B cell (primary cell): Measurements from ENCODE around the gene PPP1R16B. TPM values are rescaled to one million over a fixed set of nuclear protein-coding genes. Genes with fewer than 3 reads are reported as not detected.

Experiments used
- ATAC-seq: fragments of 200-7000 bp; cut with Tn5 transposase; one replicate; pipeline ENCODE4 v1.10.0; 2021; ENCODE audit warnings: low read depth, mild to moderate bottlenecking, moderate number of reproducible peaks, moderate library complexity
- CTCF ChIA-PET: fragments of 350-600 bp; sonication (Branson Sonifier 250); formaldehyde crosslinking; loops from one replicate; lab custom pipeline; 2021; ENCODE audit warnings: antibody characterized with exemption, inconsistent platforms; lab: Charles Lee
- POLR2A ChIA-PET: fragments of 350-600 bp; sonication (Branson Sonifier 250); formaldehyde crosslinking; loops from one replicate; lab custom pipeline; 2021; ENCODE audit warnings: antibody characterized with exemption; lab: Charles Lee
- DNase-seq: peaks from one replicate; pipeline ENCODE4 v3.0.0; 2013
- H2AFZ ChIP-seq: 2 replicates; pipeline ENCODE4 v1.6.1; 2012; ENCODE audit warnings: mild to moderate bottlenecking, low read depth, low read length; ENCODE audit not compliant: insufficient read depth, poor library complexity, severe bottlenecking
- H3K27ac ChIP-seq, 2 donors: 1 replicate in 1 of 2; 2 replicates in 1 of 2; pipeline ENCODE4 v1.5.1; 2012 to 2013; ENCODE audit warnings: low read length in 2 of 2, mild to moderate bottlenecking in 2 of 2, moderate library complexity in 1 of 2
- H3K27me3 ChIP-seq, 4 experiments: fragments of 200-600 bp in 1 of 4; sonication (generic) in 1 of 4; replicated peaks in 1 of 4; 1 replicate in 2 of 4; 2 replicates in 2 of 4; pipeline versions ENCODE4 v1.6.1 to v1.7.0; 2013 to 2016; ENCODE audit warnings: low read length in 3 of 4, mild to moderate bottlenecking in 2 of 4, mixed read lengths in 1 of 4, moderate library complexity in 1 of 4; ENCODE audit not compliant: insufficient read depth in 4 of 4, control insufficient read depth in 3 of 4; ENCODE audit errors: control extremely low read depth in 1 of 4
- H3K36me3 ChIP-seq, 2 experiments: replicated peaks in 1 of 2; 1 replicate in 1 of 2; 2 replicates in 1 of 2; pipeline versions ENCODE4 v1.6.1 to v1.7.1; 2013; ENCODE audit warnings: low read length in 1 of 2; ENCODE audit not compliant: insufficient read depth in 2 of 2, control insufficient read depth in 1 of 2; ENCODE audit errors: control extremely low read depth in 1 of 2, extremely low read depth in 1 of 2
- H3K4me1 ChIP-seq, 2 donors: fragments of 200-600 bp in 1 of 2; sonication (generic) in 1 of 2; 1 replicate in 1 of 2; 2 replicates in 1 of 2; pipeline versions ENCODE4 v1.5.1 to v1.6.1; 2013 to 2017; ENCODE audit warnings: low read length in 2 of 2; ENCODE audit not compliant: control insufficient read depth in 2 of 2, insufficient read depth in 2 of 2
- H3K4me2 ChIP-seq: replicated peaks from 2 replicates; pipeline ENCODE3; 2012; ENCODE audit warnings: mild to moderate bottlenecking, low read depth, low read length; ENCODE audit not compliant: poor library complexity, severe bottlenecking
- H3K4me3 ChIP-seq, 5 experiments: fragments of 200-600 bp in 1 of 5; sonication (generic) in 1 of 5; 1 replicate in 3 of 5; 2 replicates in 2 of 5; pipeline versions ENCODE4 v1.5.1 to v1.7.0; 2011 to 2016; ENCODE audit warnings: low read length in 4 of 5, mild to moderate bottlenecking in 4 of 5, low read depth in 2 of 5, control low read depth in 1 of 5, moderate library complexity in 1 of 5; ENCODE audit not compliant: insufficient read depth in 1 of 5; ENCODE audit errors: control extremely low read depth in 1 of 5, extremely low read depth in 1 of 5
- H3K79me2 ChIP-seq: fragments of 200-600 bp; sonication (generic); one replicate; pipeline ENCODE4 v1.6.0; 2016; ENCODE audit warnings: low read length; ENCODE audit not compliant: control insufficient read depth, insufficient read depth
- H3K9ac ChIP-seq: fragments of 200-600 bp; sonication (generic); 2 replicates; pipeline ENCODE4 v1.6.1; 2017; ENCODE audit warnings: mild to moderate bottlenecking, low read length, moderate library complexity
- H3K9me3 ChIP-seq, 3 donors: one replicate each; pipeline versions ENCODE4 v1.6.1 to v1.7.1; 2013; ENCODE audit warnings: low read length in 2 of 3; ENCODE audit not compliant: control insufficient read depth in 2 of 3, insufficient read depth in 1 of 3; ENCODE audit errors: control extremely low read depth in 1 of 3
- H4K20me1 ChIP-seq: 2 replicates; pipeline ENCODE4 v1.6.0; 2012; ENCODE audit warnings: mild to moderate bottlenecking, low read length; ENCODE audit not compliant: insufficient read depth, control insufficient read depth, poor library complexity, severe bottlenecking
- H3K27ac Mint-ChIP-seq: one replicate; pipeline ENCODE4 v1.8.0; 2021; ENCODE audit warnings: mixed read lengths
- H3K27me3 Mint-ChIP-seq: one replicate; pipeline ENCODE4 v1.8.0; 2021; ENCODE audit warnings: mixed read lengths
- H3K4me1 Mint-ChIP-seq: one replicate; pipeline ENCODE4 v1.8.0; 2021; ENCODE audit warnings: mixed read lengths
- H3K4me3 Mint-ChIP-seq: one replicate; pipeline ENCODE4 v1.8.0; 2021; ENCODE audit warnings: mixed read lengths
- H3K9me3 Mint-ChIP-seq: one replicate; pipeline ENCODE4 v1.8.0; 2022; ENCODE audit warnings: mixed read lengths; ENCODE audit not compliant: insufficient read depth
- CTCF ChIP-seq: fragments of 200-600 bp; IDR thresholded peaks from one replicate; pipeline ENCODE4 v1.8.0; 2022; ENCODE audit warnings: antibody characterized with exemption, mild to moderate bottlenecking
- EZH2 ChIP-seq: IDR thresholded peaks from 2 replicates; pipeline ENCODE4 v1.6.1; 2012; ENCODE audit warnings: borderline replicate concordance, low read depth, mild to moderate bottlenecking, moderate library complexity, low read length; ENCODE audit not compliant: insufficient read depth, poor library complexity, severe bottlenecking
- WGBS: methylation state at CpG from one replicate; pipeline ENCODE4 v1.1.5; 2013; ENCODE audit warnings: missing lambda C conversion rate; ENCODE audit not compliant: insufficient coverage; 5-methylcytosine and 5-hydroxymethylcytosine counted together
- intact Hi-C: fragments of 100-400 bp; cut with micrococcal nuclease; formaldehyde crosslinking; loops from one replicate; pipeline ENCODE4 v1.10.0; 2022
- polyA plus RNA-seq: library from polyadenylated mRNA; depleted of rRNA; stranded (reverse); fragments of >200 nt; gene quantifications from 2 replicates; pipeline ENCODE4 v1.2.3, GENCODE V29; 2012
- total RNA-seq, 2 donors: library from RNA; stranded (reverse); fragments of 120-200 nt in 1 of 2; gene quantifications; 1 replicate in 1 of 2; 2 replicates in 1 of 2; pipeline versions ENCODE4 v1.2.3 to v1.2.4, GENCODE V29; 2013 to 2022

PPP1R16B gene
- total and polyA plus RNA-seq, 2 donors (not counting 1 experiment from before 2014, with no cell fraction given): 58.8 to 108 TPM

- DNase-seq (no peak), ATAC-seq (no peak)
- Histone ChIP-seq H3K27me3 (no peaks in the 10 kb centered on the region), H3K4me2 (no peak overlapping the region), H3K9me3 (peaks cover 2 to 8% (median 6%) of the 10 kb centered on the region in 3 donors), H3K4me3 (no peak overlapping the region), H3K4me1 (no peaks in the 10 kb centered on the region), H3K79me2 (no peaks in the 10 kb centered on the region), H2AFZ (no peak overlapping the region), H4K20me1 (no peaks in the 10 kb centered on the region), H3K27ac (no peak overlapping the region), H3K9ac (no peak overlapping the region), H3K36me3 (peaks cover 2 to 62% of the 10 kb centered on the region in 2 experiments)
- Mint-ChIP-seq H3K9me3 (peaks cover 8% of the 10 kb centered on the region), H3K27me3 (no peaks in the 10 kb centered on the region), H3K27ac (no peak overlapping the region), H3K4me1 (peaks cover 2% of the 10 kb centered on the region), H3K4me3 (no peak overlapping the region)
- no peak for TF ChIP-seq CTCF
- TF ChIP-seq EZH2: no peak
- CTCF ChIA-PET: interaction anchor here (1.6 kb wide), 1 partner anchor 122 kb away, joined by 5 read pairs; no protein-coding TSS in a partner anchor
- intact Hi-C loops: no loop called here
- POLR2A ChIA-PET: no interaction called here
- 90% methylated on average over 4 of the region's 7 CpGs for whole genome bisulfite sequencing
These were observed 34.5 kb upstream of the PPP1R16B start for GRCh38 chr20:38770970-38771369.

- Mint-ChIP-seq H3K4me1 (peaks cover 5% of the 10 kb centered on the region), H3K27me3 (no peaks in the 10 kb centered on the region), H3K27ac (no peak overlapping the region), H3K9me3 (peaks cover 8% of the 10 kb centered on the region), H3K4me3 (no peak overlapping the region)
- no peak overlapping the region for H3K9ac ChIP-seq
- WGBS: 93% methylated on average over 7 of the region's 7 CpGs
- H3K4me3 ChIP-seq: no peak overlapping the region
- no peak for ATAC-seq
- no peaks in the 10 kb centered on the region for H3K27me3 ChIP-seq
- H3K4me1 ChIP-seq: no peaks in the 10 kb centered on the region
- no peak for TF ChIP-seq EZH2
- no peak for TF ChIP-seq CTCF
- no peak overlapping the region for H2AFZ ChIP-seq
- H3K36me3 ChIP-seq: peaks cover 2 to 57% of the 10 kb centered on the region in 2 experiments
- no peak for DNase-seq
- no peak overlapping the region for H3K4me2 ChIP-seq
- POLR2A ChIA-PET: no interaction called here
- no peak overlapping the region for H3K27ac ChIP-seq
- CTCF ChIA-PET: no interaction called here
- H4K20me1 ChIP-seq: no peaks in the 10 kb centered on the region
- intact Hi-C loops: no loop called here
- H3K79me2 ChIP-seq: no peaks in the 10 kb centered on the region
- H3K9me3 ChIP-seq: peaks cover 2 to 8% (median 6%) of the 10 kb centered on the region in 3 donors
These were observed 33.9 kb upstream of the PPP1R16B start for GRCh38 chr20:38771621-38772020.
